ENCODE results near the gene ZFP36L2.

Gene ZFP36L2

GRCh38 chr2:43180897-43181296 is 45.5 kb downstream of the ZFP36L2 start:
- H3K27ac ChIP-seq (ENCODE audit: low read depth, low read length) = no peak overlapping the region
- H3K9me3 ChIP-seq (ENCODE audit: control insufficient read depth, insufficient read depth, low read length) = no peaks in the 10 kb centered on the region
- peaks cover 17% of the 10 kb centered on the region for H3K4me1 ChIP-seq (ENCODE audit: control insufficient read depth, low read length)
- H3K27me3 ChIP-seq (ENCODE audit: control insufficient read depth, low read length) = no peaks in the 10 kb centered on the region
- H3K4me3 ChIP-seq (ENCODE audit: low read length) = no peak overlapping the region
- H3K4me2 ChIP-seq (ENCODE audit: low read length) = no peak overlapping the region
- H3K36me3 ChIP-seq (ENCODE audit: control insufficient read depth, low read length) = no peaks in the 10 kb centered on the region
- H4K20me1 ChIP-seq (ENCODE audit: control insufficient read depth, insufficient read depth, low read depth, low read length) = no peaks in the 10 kb centered on the region
- H3K79me2 ChIP-seq (ENCODE audit: control insufficient read depth, low read length) = no peaks in the 10 kb centered on the region
- TF ChIP-seq EZH2phosphoT487 (IDR thresholded peaks at IDR 0.05; ENCODE audit: borderline replicate concordance, low read length) = no peak
- TF ChIP-seq, protein P1, sequence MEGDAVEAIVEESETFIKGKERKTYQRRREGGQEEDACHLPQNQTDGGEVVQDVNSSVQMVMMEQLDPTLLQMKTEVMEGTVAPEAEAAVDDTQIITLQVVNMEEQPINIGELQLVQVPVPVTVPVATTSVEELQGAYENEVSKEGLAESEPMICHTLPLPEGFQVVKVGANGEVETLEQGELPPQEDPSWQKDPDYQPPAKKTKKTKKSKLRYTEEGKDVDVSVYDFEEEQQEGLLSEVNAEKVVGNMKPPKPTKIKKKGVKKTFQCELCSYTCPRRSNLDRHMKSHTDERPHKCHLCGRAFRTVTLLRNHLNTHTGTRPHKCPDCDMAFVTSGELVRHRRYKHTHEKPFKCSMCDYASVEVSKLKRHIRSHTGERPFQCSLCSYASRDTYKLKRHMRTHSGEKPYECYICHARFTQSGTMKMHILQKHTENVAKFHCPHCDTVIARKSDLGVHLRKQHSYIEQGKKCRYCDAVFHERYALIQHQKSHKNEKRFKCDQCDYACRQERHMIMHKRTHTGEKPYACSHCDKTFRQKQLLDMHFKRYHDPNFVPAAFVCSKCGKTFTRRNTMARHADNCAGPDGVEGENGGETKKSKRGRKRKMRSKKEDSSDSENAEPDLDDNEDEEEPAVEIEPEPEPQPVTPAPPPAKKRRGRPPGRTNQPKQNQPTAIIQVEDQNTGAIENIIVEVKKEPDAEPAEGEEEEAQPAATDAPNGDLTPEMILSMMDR (IDR thresholded peaks at IDR 0.05; ENCODE audit: low read depth, low read length, poor library complexity, severe bottlenecking) = no peak
- no peaks in the 10 kb centered on the region for H3F3A ChIP-seq (ENCODE audit: control insufficient read depth, insufficient read depth)
- no peaks in the 10 kb centered on the region for H3K9me2 ChIP-seq (replicated peaks; ENCODE audit: control insufficient read depth, low read length)

- Histone ChIP-seq H3K27ac (ENCODE audit: low read depth, low read length) (no peak overlapping the region), H4K20me1 (ENCODE audit: control insufficient read depth, insufficient read depth, low read depth, low read length) (no peaks in the 10 kb centered on the region), H3K4me3 (ENCODE audit: low read length) (no peak overlapping the region), H3K79me2 (ENCODE audit: control insufficient read depth, low read length) (no peaks in the 10 kb centered on the region), H3F3A (ENCODE audit: control insufficient read depth, insufficient read depth) (0 out of 2 replicates have a peak, but pooled peaks cover 1% of the 10 kb centered on the region), H3K9me3 (ENCODE audit: control insufficient read depth, insufficient read depth, low read length) (no peaks in the 10 kb centered on the region), H3K4me2 (ENCODE audit: low read length) (no peak overlapping the region), H3K36me3 (ENCODE audit: control insufficient read depth, low read length) (no peaks in the 10 kb centered on the region), H3K4me1 (ENCODE audit: control insufficient read depth, low read length) (peaks cover 27% of the 10 kb centered on the region), H3K9me2 (replicated peaks; ENCODE audit: control insufficient read depth, low read length) (no peaks in the 10 kb centered on the region), H3K27me3 (ENCODE audit: control insufficient read depth, low read length) (no peaks in the 10 kb centered on the region)
- TF ChIP-seq, protein P1 (IDR thresholded peaks at IDR 0.05; ENCODE audit: low read depth, low read length, poor library complexity, severe bottlenecking) = no peak
- no peak for TF ChIP-seq EZH2phosphoT487 (IDR thresholded peaks at IDR 0.05; ENCODE audit: borderline replicate concordance, low read length)
Measured at GRCh38 chr2:43179942-43180341, 46.5 kb downstream of the ZFP36L2 start.

GRCh38 chr2:43178602-43179542 is 47.5 kb downstream of the ZFP36L2 start:
- no peaks in the 10 kb centered on the region for H3K9me2 ChIP-seq (replicated peaks; ENCODE audit: control insufficient read depth, low read length)
- no peaks in the 10 kb centered on the region for H3K36me3 ChIP-seq (ENCODE audit: control insufficient read depth, low read length)
- H4K20me1 ChIP-seq (ENCODE audit: control insufficient read depth, insufficient read depth, low read depth, low read length) = no peaks in the 10 kb centered on the region
- H3K9me3 ChIP-seq (ENCODE audit: control insufficient read depth, insufficient read depth, low read length) = no peaks in the 10 kb centered on the region
- TF ChIP-seq EZH2phosphoT487 (IDR thresholded peaks at IDR 0.05; ENCODE audit: borderline replicate concordance, low read length) = no peak
- TF ChIP-seq, protein P1 (IDR thresholded peaks at IDR 0.05; ENCODE audit: low read depth, low read length, poor library complexity, severe bottlenecking) = no peak
- H3K4me2 ChIP-seq (ENCODE audit: low read length) = no peak overlapping the region
- peaks cover 37% of the 10 kb centered on the region for H3K4me1 ChIP-seq (ENCODE audit: control insufficient read depth, low read length)
- 0 out of 2 replicates have a peak, but pooled peaks cover 2% of the 10 kb centered on the region for H3F3A ChIP-seq (ENCODE audit: control insufficient read depth, insufficient read depth)
- no peak overlapping the region for H3K27ac ChIP-seq (ENCODE audit: low read depth, low read length)
- no peaks in the 10 kb centered on the region for H3K27me3 ChIP-seq (ENCODE audit: control insufficient read depth, low read length)
- H3K4me3 ChIP-seq (ENCODE audit: low read length) = no peak overlapping the region
- no peaks in the 10 kb centered on the region for H3K79me2 ChIP-seq (ENCODE audit: control insufficient read depth, low read length)

Measured in DOHH2 (cell line).